SK-N-SH (cell line): ENCODE results near the gene AGBL4. TPM values are rescaled to one million over a fixed set of nuclear protein-coding genes. Genes with fewer than 3 reads are reported as not detected.

Experiments used
- CTCF ChIA-PET: fragments of 300-600, 350-600 bp; formaldehyde crosslinking; extraction: SDS; loops from one replicate; lab custom pipeline; 2021; lab: Yijun Ruan, JAX
- POLR2A ChIA-PET: fragments of 350-600 bp; sonication (Branson Sonifier 250); formaldehyde crosslinking; extraction: SDS; loops from one replicate; lab custom pipeline; 2020; ENCODE audit warnings: antibody characterized with exemption, inconsistent platforms; lab: Yijun Ruan, JAX
- DNase-seq: peaks from one replicate; pipeline ENCODE4 v3.0.0; 2012
- H2AFZ ChIP-seq: fragments of 200-600 bp; sonication (generic); 2 replicates; pipeline ENCODE4 v1.8.1; 2016; ENCODE audit warnings: antibody characterized with exemption, mild to moderate bottlenecking, low read depth
- H3F3A ChIP-seq: fragments of 200-600 bp; sonication (generic); replicated peaks from 2 replicates; pipeline ENCODE3; 2016; ENCODE audit warnings: antibody characterized with exemption, mild to moderate bottlenecking; ENCODE audit not compliant: insufficient read depth
- H3K27ac ChIP-seq, 2 experiments: fragments of 200-500 bp in 1 of 2; fragments of 200-600 bp in 1 of 2; sonication (Bioruptor generic) in 1 of 2; sonication (generic), shearing (Covaris generic) in 1 of 2; 2 replicates each; pipeline versions ENCODE4 v1.5.1 to v1.6.1; 2014 to 2016; ENCODE audit warnings: low read depth in 2 of 2, inconsistent platforms in 1 of 2, low read length in 1 of 2, mild to moderate bottlenecking in 1 of 2, mixed read lengths in 1 of 2
- H3K27me3 ChIP-seq: fragments of 200-600 bp; sonication (generic), shearing (Covaris generic); 2 replicates; pipeline ENCODE4 v1.6.1; 2016; ENCODE audit warnings: mixed run types; ENCODE audit not compliant: insufficient read depth
- H3K36me3 ChIP-seq, 2 experiments: fragments of 200-500 bp in 1 of 2; fragments of 200-600 bp in 1 of 2; sonication (Bioruptor generic) in 1 of 2; sonication (generic) in 1 of 2; replicated peaks in 1 of 2; 2 replicates each; pipeline versions ENCODE3 to v1.5.1; 2014 to 2016; ENCODE audit warnings: low read length in 1 of 2, mild to moderate bottlenecking in 1 of 2; ENCODE audit not compliant: insufficient read depth in 2 of 2, control insufficient read depth in 1 of 2
- H3K4me1 ChIP-seq, 2 experiments: fragments of 200-500 bp in 1 of 2; fragments of 200-600 bp in 1 of 2; sonication (Bioruptor generic) in 1 of 2; sonication (generic), shearing (Covaris generic) in 1 of 2; 2 replicates each; pipeline versions ENCODE4 v1.5.1 to v1.6.1; 2014 to 2016; ENCODE audit warnings: low read depth in 1 of 2, low read length in 1 of 2, mixed run types in 1 of 2; ENCODE audit not compliant: insufficient read depth in 2 of 2, control insufficient read depth in 1 of 2
- H3K4me2 ChIP-seq: fragments of 200-600 bp; sonication (generic), shearing (Covaris generic); 2 replicates; pipeline ENCODE4 v1.6.1; 2017; ENCODE audit warnings: mixed run types
- H3K4me3 ChIP-seq, 2 experiments: fragments of 200-500 bp in 1 of 2; fragments of 200-600 bp in 1 of 2; sonication (Bioruptor generic) in 1 of 2; sonication (generic), shearing (Covaris generic) in 1 of 2; 2 replicates each; pipeline versions ENCODE4 v1.5.1 to v1.8.1; 2014 to 2016; ENCODE audit warnings: low read depth in 2 of 2, inconsistent platforms in 1 of 2, low read length in 1 of 2, mild to moderate bottlenecking in 1 of 2, mixed read lengths in 1 of 2, moderate library complexity in 1 of 2
- H3K79me2 ChIP-seq: fragments of 200-600 bp; sonication (generic); 2 replicates; pipeline ENCODE4 v1.8.1; 2017; ENCODE audit warnings: mild to moderate bottlenecking; ENCODE audit not compliant: insufficient read depth
- H3K9ac ChIP-seq: fragments of 200-600 bp; sonication (generic); 2 replicates; pipeline ENCODE4 v1.6.1; 2017; ENCODE audit warnings: mixed run types
- H3K9me2 ChIP-seq: fragments of 200-600 bp; sonication (generic); 2 replicates; pipeline ENCODE4 v1.6.1; 2017; ENCODE audit warnings: mixed run types
- H3K9me3 ChIP-seq: fragments of 200-600 bp; sonication (generic); 2 replicates; pipeline ENCODE4 v1.6.1; 2017; ENCODE audit warnings: mixed run types, mild to moderate bottlenecking, moderate library complexity
- H4K20me1 ChIP-seq: fragments of 200-600 bp; sonication (generic); 2 replicates; pipeline ENCODE4 v1.6.1; 2017; ENCODE audit warnings: mild to moderate bottlenecking, mixed run types; ENCODE audit not compliant: insufficient read depth
- CHD2 ChIP-seq: fragments of 150-350 bp; IDR thresholded peaks from 2 replicates; pipeline ENCODE4 v1.6.1; 2018; ENCODE audit warnings: low read length; ENCODE audit not compliant: partially characterized antibody
- EP300 ChIP-seq, 2 experiments: IDR thresholded peaks; 2 replicates each; pipeline versions ENCODE4 v1.4.0 to v1.6.1; 2012; ENCODE audit warnings: borderline replicate concordance in 1 of 2, low read depth in 1 of 2, low read length in 1 of 2
- EZH2phosphoT487 ChIP-seq: fragments of 200-600 bp; sonication (generic); IDR thresholded peaks from 2 replicates; pipeline ENCODE4 v1.6.1; 2017; ENCODE audit warnings: low read depth, mixed run types, mild to moderate bottlenecking, antibody characterized with exemption, moderate library complexity, borderline replicate concordance
- FOSL2 ChIP-seq: IDR thresholded peaks from 2 replicates; pipeline ENCODE4 v1.4.0; 2012; ENCODE audit warnings: low read depth, mild to moderate bottlenecking, moderate library complexity, borderline replicate concordance
- FOXJ3 ChIP-seq: sonication (generic); formaldehyde crosslinking; IDR thresholded peaks from 2 replicates; pipeline ENCODE4 v1.5.1; 2020; ENCODE audit warnings: mild to moderate bottlenecking, missing genetic modification reagents
- FOXM1 ChIP-seq: IDR thresholded peaks from 2 replicates; pipeline ENCODE4 v1.4.0; 2012; ENCODE audit warnings: low read depth, mild to moderate bottlenecking
- GATA2 ChIP-seq: sonication (generic); formaldehyde crosslinking; IDR thresholded peaks from 2 replicates; pipeline ENCODE4 v1.5.0; 2020; ENCODE audit warnings: mild to moderate bottlenecking, missing genetic modification reagents
- JUND ChIP-seq: IDR thresholded peaks from 2 replicates; pipeline ENCODE4 v1.4.0; 2012
- MEF2A ChIP-seq: IDR thresholded peaks from 2 replicates; pipeline ENCODE4 v1.4.0; 2012; ENCODE audit warnings: low read depth, borderline replicate concordance
- MXI1 ChIP-seq: IDR thresholded peaks from 2 replicates; pipeline ENCODE4 v1.6.1; 2012; ENCODE audit warnings: mild to moderate bottlenecking, low read depth, low read length, improper control_type of control experiment
- POLR2AphosphoS5 ChIP-seq: IDR thresholded peaks from 2 replicates; pipeline ENCODE4 v1.6.1; 2012; ENCODE audit warnings: low read depth, low read length
- RAD21 ChIP-seq: IDR thresholded peaks from 2 replicates; pipeline ENCODE4 v1.6.1; 2012; ENCODE audit warnings: mild to moderate bottlenecking, low read length
- RCOR1 ChIP-seq: fragments of 150-350 bp; IDR thresholded peaks from 2 replicates; pipeline ENCODE4 v1.6.1; 2017; ENCODE audit warnings: antibody characterized with exemption, low read length
- RFX5 ChIP-seq: IDR thresholded peaks from 2 replicates; pipeline ENCODE4 v1.6.1; 2012; ENCODE audit warnings: mild to moderate bottlenecking, improper control_type of control experiment, low read length
- SMC3 ChIP-seq: IDR thresholded peaks from 2 replicates; pipeline ENCODE4 v1.6.1; 2012; ENCODE audit warnings: low read depth, low read length, improper control_type of control experiment
- TCF12 ChIP-seq: IDR thresholded peaks from 2 replicates; pipeline ENCODE4 v1.4.0; 2012
- TEAD4 ChIP-seq: IDR thresholded peaks from 2 replicates; pipeline ENCODE4 v1.4.0; 2012; ENCODE audit warnings: mild to moderate bottlenecking, borderline replicate concordance; ENCODE audit not compliant: insufficient read depth
- USF1 ChIP-seq: IDR thresholded peaks from 2 replicates; pipeline ENCODE4 v1.4.0; 2012; ENCODE audit warnings: low read depth, borderline replicate concordance
- WGBS: methylation state at CpG from one replicate; pipeline ENCODE4 v1.1.6; 2017; ENCODE audit warnings: low lambda C conversion rate; 5-methylcytosine and 5-hydroxymethylcytosine counted together
- polyA plus RNA-seq, 3 experiments: library from polyadenylated mRNA; depleted of rRNA; stranded (reverse); fragments of >200 nt; gene quantifications; 2 replicates each; pipeline ENCODE4 v1.2.3, GENCODE V29; 2012
- TF ChIP-seq, protein P1 (sequence below): fragments of 150-350 bp; IDR thresholded peaks from 2 replicates; pipeline ENCODE4 v1.6.1; 2016; ENCODE audit warnings: mild to moderate bottlenecking, low read depth, low read length
- TF ChIP-seq, protein P2 (sequence below): IDR thresholded peaks from 2 replicates; pipeline ENCODE4 v1.6.1; 2012; ENCODE audit warnings: mild to moderate bottlenecking, low read depth, low read length, moderate library complexity

AGBL4 gene
- polyA plus RNA-seq, 1 of the 3 experiments (the other 2 are of a cell fraction), result 0.07 TPM

- no peak for DNase-seq
- H3K79me2 ChIP-seq, result no peaks in the 10 kb centered on the region
- ChIA-PET POLR2A (no interaction called here), CTCF (no interaction called here)
- 79% methylated on average over 1 of the region's 1 CpG for WGBS
- no peaks in the 10 kb centered on the region for H3F3A ChIP-seq
- no peaks in the 10 kb centered on the region for H3K4me1 ChIP-seq
- H3K4me2 ChIP-seq, result no peak overlapping the region
- H3K9ac ChIP-seq, result no peak overlapping the region
- H4K20me1 ChIP-seq, result no peaks in the 10 kb centered on the region
- no peaks in the 10 kb centered on the region for H3K9me2 ChIP-seq
- TF ChIP-seq, protein P1, sequence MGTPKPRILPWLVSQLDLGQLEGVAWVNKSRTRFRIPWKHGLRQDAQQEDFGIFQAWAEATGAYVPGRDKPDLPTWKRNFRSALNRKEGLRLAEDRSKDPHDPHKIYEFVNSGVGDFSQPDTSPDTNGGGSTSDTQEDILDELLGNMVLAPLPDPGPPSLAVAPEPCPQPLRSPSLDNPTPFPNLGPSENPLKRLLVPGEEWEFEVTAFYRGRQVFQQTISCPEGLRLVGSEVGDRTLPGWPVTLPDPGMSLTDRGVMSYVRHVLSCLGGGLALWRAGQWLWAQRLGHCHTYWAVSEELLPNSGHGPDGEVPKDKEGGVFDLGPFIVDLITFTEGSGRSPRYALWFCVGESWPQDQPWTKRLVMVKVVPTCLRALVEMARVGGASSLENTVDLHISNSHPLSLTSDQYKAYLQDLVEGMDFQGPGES, result no peak
- TF ChIP-seq RFX5, result no peak
- TF ChIP-seq RAD21, result no peak
- no peak for TF ChIP-seq EP300 (IDR thresholded peaks at IDR 0.05; ENCODE audit: borderline replicate concordance in 1 of 2, low read depth in 1 of 2, low read length in 1 of 2)
- no peak for TF ChIP-seq EZH2phosphoT487
- TF ChIP-seq MEF2A, result no peak
- TF ChIP-seq RCOR1, result no peak
- TF ChIP-seq JUND, result no peak
- TF ChIP-seq MXI1, result no peak
- H3K4me3 ChIP-seq, result no peak overlapping the region
- H2AFZ ChIP-seq, result no peak overlapping the region
- H3K36me3 ChIP-seq, result no peaks in the 10 kb centered on the region
- H3K27me3 ChIP-seq, result no peaks in the 10 kb centered on the region
- H3K9me3 ChIP-seq, result no peaks in the 10 kb centered on the region
- H3K27ac ChIP-seq, result no peak overlapping the region
These were observed 300.1 kb downstream of the AGBL4 start for GRCh38 chr1:49723662-49724061.

DNA sequence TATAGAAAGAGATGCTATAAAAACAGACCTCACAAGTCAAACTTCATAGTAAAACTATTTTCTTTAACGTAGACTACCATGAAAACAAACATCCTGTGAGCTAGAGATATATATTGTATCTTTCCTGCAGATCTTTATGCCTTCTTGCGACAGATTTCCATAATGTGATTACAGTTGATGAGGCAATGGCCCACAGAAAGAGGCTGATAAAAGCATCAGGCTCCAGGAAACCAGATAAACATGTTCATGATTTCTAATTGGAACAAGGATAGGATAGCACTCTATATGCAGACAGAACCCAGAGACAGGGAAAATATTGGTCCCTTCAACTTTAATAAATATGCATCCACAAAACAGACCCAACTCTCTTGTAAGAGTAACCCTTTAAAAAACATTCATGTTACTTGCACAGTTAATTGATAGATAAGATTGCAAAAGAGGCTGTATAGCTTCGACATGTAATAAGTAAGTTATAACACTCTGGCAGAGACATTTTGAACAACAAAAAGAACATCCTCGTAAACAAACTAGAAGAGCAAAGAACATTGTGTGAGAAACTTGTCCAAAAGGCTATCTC lies 329.4 kb downstream of the AGBL4 start:
- Histone ChIP-seq H4K20me1 (no peaks in the 10 kb centered on the region), H2AFZ (no peak overlapping the region), H3K27ac (peak overlapping the region in 1 of 2 experiments; percentile 94; a peak in 3 of 4 replicates), H3K9me2 (no peaks in the 10 kb centered on the region), H3K9me3 (no peaks in the 10 kb centered on the region), H3K9ac (no peak overlapping the region), H3F3A (no peaks in the 10 kb centered on the region), H3K4me1 (peaks cover 0 to 11% of the 10 kb centered on the region in 2 experiments; a peak in 1 of 4 replicates), H3K27me3 (no peaks in the 10 kb centered on the region)
- peak; percentile 44 for DNase-seq
- no peak for TF ChIP-seq FOSL2
- no peak for TF ChIP-seq USF1
- TF ChIP-seq POLR2AphosphoS5, result peak; percentile 55; the same call in 1 of the 2 replicates
- TF ChIP-seq EP300 (IDR thresholded peaks at IDR 0.05; ENCODE audit: borderline replicate concordance in 1 of 2, low read depth in 1 of 2, low read length in 1 of 2), result peak; percentile 13 to 100; a peak in 3 of 4 replicates
- TF ChIP-seq RCOR1, result peak; percentile 97
- TF ChIP-seq GATA2 (CRISPR knock-in tag), result peak; percentile 99
- peak; percentile 3; the same call in 1 of the 2 replicates for TF ChIP-seq SMC3
- TF ChIP-seq FOXM1, result 0 out of 2 replicates have a peak, but pooled peaks have one; percentile 27
- TF ChIP-seq MXI1, result peak; percentile 45; the same call in 1 of the 2 replicates
- peak; percentile 96 for TF ChIP-seq FOXJ3 (CRISPR knock-in tag)
- 0 out of 2 replicates have a peak, but pooled peaks have one; percentile 17 for TF ChIP-seq JUND
- TF ChIP-seq TCF12, result peak; percentile 69
- no peak; the same call in 1 of the 2 replicates for TF ChIP-seq RFX5
- TF ChIP-seq, protein P2, sequence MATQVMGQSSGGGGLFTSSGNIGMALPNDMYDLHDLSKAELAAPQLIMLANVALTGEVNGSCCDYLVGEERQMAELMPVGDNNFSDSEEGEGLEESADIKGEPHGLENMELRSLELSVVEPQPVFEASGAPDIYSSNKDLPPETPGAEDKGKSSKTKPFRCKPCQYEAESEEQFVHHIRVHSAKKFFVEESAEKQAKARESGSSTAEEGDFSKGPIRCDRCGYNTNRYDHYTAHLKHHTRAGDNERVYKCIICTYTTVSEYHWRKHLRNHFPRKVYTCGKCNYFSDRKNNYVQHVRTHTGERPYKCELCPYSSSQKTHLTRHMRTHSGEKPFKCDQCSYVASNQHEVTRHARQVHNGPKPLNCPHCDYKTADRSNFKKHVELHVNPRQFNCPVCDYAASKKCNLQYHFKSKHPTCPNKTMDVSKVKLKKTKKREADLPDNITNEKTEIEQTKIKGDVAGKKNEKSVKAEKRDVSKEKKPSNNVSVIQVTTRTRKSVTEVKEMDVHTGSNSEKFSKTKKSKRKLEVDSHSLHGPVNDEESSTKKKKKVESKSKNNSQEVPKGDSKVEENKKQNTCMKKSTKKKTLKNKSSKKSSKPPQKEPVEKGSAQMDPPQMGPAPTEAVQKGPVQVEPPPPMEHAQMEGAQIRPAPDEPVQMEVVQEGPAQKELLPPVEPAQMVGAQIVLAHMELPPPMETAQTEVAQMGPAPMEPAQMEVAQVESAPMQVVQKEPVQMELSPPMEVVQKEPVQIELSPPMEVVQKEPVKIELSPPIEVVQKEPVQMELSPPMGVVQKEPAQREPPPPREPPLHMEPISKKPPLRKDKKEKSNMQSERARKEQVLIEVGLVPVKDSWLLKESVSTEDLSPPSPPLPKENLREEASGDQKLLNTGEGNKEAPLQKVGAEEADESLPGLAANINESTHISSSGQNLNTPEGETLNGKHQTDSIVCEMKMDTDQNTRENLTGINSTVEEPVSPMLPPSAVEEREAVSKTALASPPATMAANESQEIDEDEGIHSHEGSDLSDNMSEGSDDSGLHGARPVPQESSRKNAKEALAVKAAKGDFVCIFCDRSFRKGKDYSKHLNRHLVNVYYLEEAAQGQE, result no peak
- peak; percentile 65; the same call in 1 of the 2 replicates for TF ChIP-seq TEAD4
- peak; percentile 89 for TF ChIP-seq CHD2
- peak; percentile 50 for TF ChIP-seq RAD21
- TF ChIP-seq, all 33 proteins: peak for 13
- Histone ChIP-seq H3K4me2 (no peak overlapping the region), H3K4me3 (no peak overlapping the region), H3K36me3 (no peaks in the 10 kb centered on the region), H3K79me2 (no peaks in the 10 kb centered on the region)
- ChIA-PET POLR2A (interaction anchor here (0.7 kb wide), 1 partner anchor 652 kb away, joined by 3 read pairs; no protein-coding TSS in a partner anchor), CTCF (interaction anchor here (0.7 to 2.7 kb wide), 6 partner anchors 14 to 778 kb away, joined by 3 to 7 read pairs (median 3); no protein-coding TSS in a partner anchor)
- WGBS, result 16% methylated on average over 4 of the region's 4 CpGs
